Ishikawa (cell line): ENCODE results near the gene ADPRM.

Source experiments
- CREB1 ChIP-seq: IDR thresholded peaks from 2 replicates; pipeline ENCODE4 v1.6.1; 2012; ENCODE audit warnings: low read depth
- EGR1 ChIP-seq: IDR thresholded peaks from 2 replicates; pipeline ENCODE4 v1.6.1; 2012
- EP300 ChIP-seq: IDR thresholded peaks from 2 replicates; pipeline ENCODE4 v1.6.1; 2012; ENCODE audit warnings: borderline replicate concordance
- FOXM1 ChIP-seq: IDR thresholded peaks from 2 replicates; pipeline ENCODE4 v1.6.1; 2012; ENCODE audit warnings: low read depth, borderline replicate concordance
- RAD21 ChIP-seq: IDR thresholded peaks from 2 replicates; pipeline ENCODE4 v1.6.1; 2012; ENCODE audit warnings: low read depth
- TEAD4 ChIP-seq: IDR thresholded peaks from 2 replicates; pipeline ENCODE4 v1.6.1; 2012
- YY1 ChIP-seq: IDR thresholded peaks from 2 replicates; pipeline ENCODE4 v1.6.1; 2012; ENCODE audit warnings: low read depth
- TF ChIP-seq, protein P1 (sequence below): IDR thresholded peaks from 2 replicates; pipeline ENCODE4 v1.6.1; 2012; ENCODE audit warnings: low read depth, mild to moderate bottlenecking
- TF ChIP-seq, protein P2 (sequence below): IDR thresholded peaks from 2 replicates; pipeline ENCODE4 v1.6.1; 2012

DNA sequence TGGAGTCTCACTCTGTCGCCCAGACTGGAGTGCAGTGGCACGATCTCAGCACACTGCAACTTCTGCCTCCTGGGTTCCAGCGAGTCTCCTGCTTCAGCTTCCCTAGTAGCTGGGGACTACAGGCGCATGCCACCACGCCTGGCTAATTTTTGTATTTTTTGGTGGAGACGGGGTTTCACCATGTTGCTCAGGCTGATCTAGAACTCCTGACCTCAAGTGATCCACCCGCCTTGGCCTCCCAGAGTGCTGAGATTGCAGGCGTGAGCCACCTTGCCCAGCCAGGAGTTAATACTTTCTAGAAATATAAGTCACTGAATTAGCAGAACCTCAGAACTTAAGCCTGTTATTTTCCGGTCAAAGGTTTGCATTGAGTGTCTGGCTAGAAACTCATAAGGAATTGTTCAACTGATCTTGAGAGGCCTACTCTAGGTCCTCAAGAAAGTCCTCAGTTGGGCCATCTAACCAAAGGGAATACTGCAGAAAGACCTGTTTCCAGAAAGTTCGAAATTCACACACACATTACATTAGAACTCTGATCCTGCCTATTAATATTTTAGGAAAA lies 31.0 kb downstream of the ADPRM start:
- TF ChIP-seq, protein P1, sequence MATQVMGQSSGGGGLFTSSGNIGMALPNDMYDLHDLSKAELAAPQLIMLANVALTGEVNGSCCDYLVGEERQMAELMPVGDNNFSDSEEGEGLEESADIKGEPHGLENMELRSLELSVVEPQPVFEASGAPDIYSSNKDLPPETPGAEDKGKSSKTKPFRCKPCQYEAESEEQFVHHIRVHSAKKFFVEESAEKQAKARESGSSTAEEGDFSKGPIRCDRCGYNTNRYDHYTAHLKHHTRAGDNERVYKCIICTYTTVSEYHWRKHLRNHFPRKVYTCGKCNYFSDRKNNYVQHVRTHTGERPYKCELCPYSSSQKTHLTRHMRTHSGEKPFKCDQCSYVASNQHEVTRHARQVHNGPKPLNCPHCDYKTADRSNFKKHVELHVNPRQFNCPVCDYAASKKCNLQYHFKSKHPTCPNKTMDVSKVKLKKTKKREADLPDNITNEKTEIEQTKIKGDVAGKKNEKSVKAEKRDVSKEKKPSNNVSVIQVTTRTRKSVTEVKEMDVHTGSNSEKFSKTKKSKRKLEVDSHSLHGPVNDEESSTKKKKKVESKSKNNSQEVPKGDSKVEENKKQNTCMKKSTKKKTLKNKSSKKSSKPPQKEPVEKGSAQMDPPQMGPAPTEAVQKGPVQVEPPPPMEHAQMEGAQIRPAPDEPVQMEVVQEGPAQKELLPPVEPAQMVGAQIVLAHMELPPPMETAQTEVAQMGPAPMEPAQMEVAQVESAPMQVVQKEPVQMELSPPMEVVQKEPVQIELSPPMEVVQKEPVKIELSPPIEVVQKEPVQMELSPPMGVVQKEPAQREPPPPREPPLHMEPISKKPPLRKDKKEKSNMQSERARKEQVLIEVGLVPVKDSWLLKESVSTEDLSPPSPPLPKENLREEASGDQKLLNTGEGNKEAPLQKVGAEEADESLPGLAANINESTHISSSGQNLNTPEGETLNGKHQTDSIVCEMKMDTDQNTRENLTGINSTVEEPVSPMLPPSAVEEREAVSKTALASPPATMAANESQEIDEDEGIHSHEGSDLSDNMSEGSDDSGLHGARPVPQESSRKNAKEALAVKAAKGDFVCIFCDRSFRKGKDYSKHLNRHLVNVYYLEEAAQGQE: no peak
- TF ChIP-seq RAD21 (no peak), CREB1 (no peak), FOXM1 (no peak), YY1 (no peak), EP300 (no peak), TEAD4 (no peak), EGR1 (no peak)
- TF ChIP-seq, protein P2, sequence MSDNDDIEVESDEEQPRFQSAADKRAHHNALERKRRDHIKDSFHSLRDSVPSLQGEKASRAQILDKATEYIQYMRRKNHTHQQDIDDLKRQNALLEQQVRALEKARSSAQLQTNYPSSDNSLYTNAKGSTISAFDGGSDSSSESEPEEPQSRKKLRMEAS: no peak
